Measurements from ENCODE around the gene SAMM50. TPM values are rescaled to one million over a fixed set of nuclear protein-coding genes. Genes with fewer than 3 reads are reported as not detected.

The SAMM50 gene
- total and polyA plus RNA-seq, 2 experiments from 2014 or later = 58.6 to 60.3 TPM

GRCh38 chr22:43919106-43919973, 35.9 kb upstream of the SAMM50 start (continued):
- TF ChIP-seq CTCF (conservative IDR thresholded peaks at IDR 0.05; ENCODE audit: low read depth in 2 of 2) = no peak
- TF ChIP-seq ZNF331 (CRISPR knock-in tag; IDR thresholded peaks at IDR 0.05; ENCODE audit: low read depth) = no peak
- TF ChIP-seq REST (IDR thresholded peaks at IDR 0.05; ENCODE audit: unreplicated experiment) = no peak
- no peak for TF ChIP-seq NANOG (IDR thresholded peaks at IDR 0.05; ENCODE audit: borderline replicate concordance)

GRCh38 chr22:43921370-43921769, 33.9 kb upstream of the SAMM50 start:
- Mint-ChIP-seq H3K27ac (no peak overlapping the region), H3K36me3 (ENCODE audit: low read depth) (no peaks in the 10 kb centered on the region; the same call in 2 of the 3 replicates), H3K4me1 (peaks cover 24% of the 10 kb centered on the region), H3K4me3 (no peak overlapping the region), H3K27me3 (ENCODE audit: insufficient read depth, low read depth, poor library complexity) (peaks cover 14% of the 10 kb centered on the region), H3K9me3 (no peaks in the 10 kb centered on the region; the same call in 2 of the 3 replicates)
- no peak overlapping the region for H3K4me2 ChIP-seq
- no peak overlapping the region for H2AFZ ChIP-seq
- DNase-seq (ENCODE audit: low spot score) (no peak), ATAC-seq (no peak)
- H3K4me3 ChIP-seq = no peak overlapping the region
- H3K4me1 ChIP-seq (ENCODE audit: insufficient read depth) = peaks cover 20% of the 10 kb centered on the region
- peaks cover 15% of the 10 kb centered on the region for H3K79me2 ChIP-seq (replicated peaks; ENCODE audit: insufficient read depth)
- no peaks in the 10 kb centered on the region for H3F3A ChIP-seq (replicated peaks; ENCODE audit: low read depth)
- H3K9me2 ChIP-seq (ENCODE audit: insufficient read depth) = no peaks in the 10 kb centered on the region
- H3K27me3 ChIP-seq (ENCODE audit: insufficient read depth) = no peaks in the 10 kb centered on the region
- no peaks in the 10 kb centered on the region for H3K36me3 ChIP-seq (ENCODE audit: insufficient read depth)
- no peaks in the 10 kb centered on the region for H4K20me1 ChIP-seq (replicated peaks; ENCODE audit: insufficient read depth)
- no peak overlapping the region for H3K27ac ChIP-seq (ENCODE audit: low read depth)
- TF ChIP-seq ZNF462 (CRISPR knock-in tag; IDR thresholded peaks at IDR 0.05) = no peak
- no peak for TF ChIP-seq CREB1 (CRISPR knock-in tag; IDR thresholded peaks at IDR 0.05; ENCODE audit: low read depth)
- TF ChIP-seq NANOG (IDR thresholded peaks at IDR 0.05; ENCODE audit: borderline replicate concordance) = no peak
- TF ChIP-seq ETS1 (IDR thresholded peaks at IDR 0.05) = no peak
- no peak for TF ChIP-seq ZNF331 (CRISPR knock-in tag; IDR thresholded peaks at IDR 0.05; ENCODE audit: low read depth)
- no peak for TF ChIP-seq EZH2 (IDR thresholded peaks at IDR 0.05; ENCODE audit: low read depth, unreplicated experiment)
